ENCODE measurements around the gene HMGB2. TPM values are rescaled to one million over a fixed set of nuclear protein-coding genes. Genes with fewer than 3 reads are reported as not detected.

The HMGB2 gene
- total RNA-seq, 2 experiments from 2014 or later, result 610 to 614 TPM

- CTCF ChIA-PET, result interaction anchor here (1.0 to 2.8 kb wide), 7 partner anchors 13 to 87 kb away, joined by 3 to 12 read pairs (median 5); no protein-coding TSS in a partner anchor
- peaks cover 42% of the 10 kb centered on the region for H3K36me3 Mint-ChIP-seq
Observed at GRCh38 chr4:173333658-173334084, 487 bp downstream of the HMGB2 start.

GRCh38 chr4:173332963-173333657, 1.0 kb downstream of the HMGB2 start:
- intact Hi-C loops (cut with micrococcal nuclease), result no loop called here
- peaks cover 44% of the 10 kb centered on the region for H3K36me3 Mint-ChIP-seq
- H3K27ac Mint-ChIP-seq, result peak overlapping the region; percentile 97
- CTCF ChIA-PET, result interaction anchor here (0.8 to 2.8 kb wide), 7 partner anchors 12 to 87 kb away, joined by 3 to 12 read pairs (median 5); no protein-coding TSS in a partner anchor
- peak; percentile 33 for DNase-seq
- H3K4me1 Mint-ChIP-seq (ENCODE audit: low read depth), result peaks cover 11% of the 10 kb centered on the region
- no peaks in the 10 kb centered on the region for H3K9me3 Mint-ChIP-seq
- POLR2A ChIA-PET, result interaction anchor here (0.6 to 4.6 kb wide), 6 partner anchors 34 to 165 kb away, joined by 3 to 117 read pairs (median 4); partner anchors contain the start of genes GALNT7 and SAP30
- H3K27me3 Mint-ChIP-seq, result peaks cover 4% of the 10 kb centered on the region
- peak overlapping the region; percentile 95 for H3K4me3 Mint-ChIP-seq

More at GRCh38 chr4:173333658-173334084, 487 bp downstream of the HMGB2 start:
- DNase-seq, result peak; percentile 60
- Mint-ChIP-seq H3K27ac (peak overlapping the region; percentile 100), H3K9me3 (no peaks in the 10 kb centered on the region), H3K27me3 (peaks cover 4% of the 10 kb centered on the region), H3K4me1 (ENCODE audit: low read depth) (peaks cover 11% of the 10 kb centered on the region), H3K4me3 (peak overlapping the region; percentile 95)
- intact Hi-C loops (cut with micrococcal nuclease), result loop anchor here (1.0 to 2.0 kb wide), 6 partner anchors 15 to 950 kb away; partner anchors contain the start of genes CEP44, FBXO8, GALNT7 and SAP30
- POLR2A ChIA-PET, result interaction anchor here (0.6 to 4.6 kb wide), 6 partner anchors 34 to 166 kb away, joined by 3 to 117 read pairs (median 8); partner anchors contain the start of genes GALNT7 and SAP30

GRCh38 chr4:173332021-173332487, 2.1 kb downstream of the HMGB2 start:
- Mint-ChIP-seq H3K4me1 (ENCODE audit: low read depth) (peaks cover 11% of the 10 kb centered on the region), H3K27me3 (peaks cover 4% of the 10 kb centered on the region), H3K36me3 (peaks cover 44% of the 10 kb centered on the region), H3K9me3 (no peaks in the 10 kb centered on the region), H3K4me3 (peak overlapping the region; percentile 95), H3K27ac (peak overlapping the region; percentile 76)
- DNase-seq, result no peak
- POLR2A ChIA-PET, result interaction anchor here (0.6 to 4.6 kb wide), 3 partner anchors 38 to 80 kb away, joined by 4 to 117 read pairs (median 8); partner anchors contain the start of gene SAP30
- intact Hi-C loops (cut with micrococcal nuclease), result no loop called here
- CTCF ChIA-PET, result interaction anchor here (0.9 to 2.0 kb wide), 5 partner anchors 13 to 88 kb away, joined by 3 to 10 read pairs (median 5); no protein-coding TSS in a partner anchor

GRCh38 chr4:173330590-173330989, 3.6 kb downstream of the HMGB2 start:
- intact Hi-C loops (cut with micrococcal nuclease), result loop anchor here (1.0 kb wide), 1 partner anchor 9 kb away; no protein-coding TSS in a partner anchor

GRCh38 chr4:173328236-173328901, 5.8 kb downstream of the HMGB2 start:
- peaks cover 37% of the 10 kb centered on the region for H3K36me3 Mint-ChIP-seq
- DNase-seq, result no peak
- POLR2A ChIA-PET, result no interaction called here

More at GRCh38 chr4:173330590-173330989, 3.6 kb downstream of the HMGB2 start:
- Mint-ChIP-seq H3K4me3 (no peak overlapping the region), H3K4me1 (ENCODE audit: low read depth) (peaks cover 9% of the 10 kb centered on the region), H3K36me3 (peaks cover 47% of the 10 kb centered on the region), H3K27ac (no peak overlapping the region), H3K27me3 (peaks cover 3% of the 10 kb centered on the region), H3K9me3 (no peaks in the 10 kb centered on the region)
- POLR2A ChIA-PET, result interaction anchor here (1.5 to 2.3 kb wide), 3 partner anchors 10 to 41 kb away, joined by 3 to 8 read pairs (median 6); no protein-coding TSS in a partner anchor
- CTCF ChIA-PET, result interaction anchor here (1.3 to 1.7 kb wide), 4 partner anchors 9 to 29 kb away, joined by 3 to 10 read pairs (median 6); no protein-coding TSS in a partner anchor
- no peak for DNase-seq

GRCh38 chr4:173325007-173325736, 9.0 kb downstream of the HMGB2 start:
- Mint-ChIP-seq H3K27ac (no peak overlapping the region), H3K4me1 (ENCODE audit: low read depth) (no peaks in the 10 kb centered on the region), H3K36me3 (peaks cover 23% of the 10 kb centered on the region), H3K9me3 (no peaks in the 10 kb centered on the region), H3K4me3 (no peak overlapping the region), H3K27me3 (no peaks in the 10 kb centered on the region)
- ChIA-PET CTCF (interaction anchor here (1.1 kb wide), 1 partner anchor 92 kb away, joined by 3 read pairs; no protein-coding TSS in a partner anchor), POLR2A (no interaction called here)
- no peak for DNase-seq
- intact Hi-C loops (cut with micrococcal nuclease), result no loop called here

More at GRCh38 chr4:173328236-173328901, 5.8 kb downstream of the HMGB2 start:
- H3K27me3 Mint-ChIP-seq, result no peaks in the 10 kb centered on the region
- H3K27ac Mint-ChIP-seq, result no peak overlapping the region
- no peak overlapping the region for H3K4me3 Mint-ChIP-seq
- H3K9me3 Mint-ChIP-seq, result no peaks in the 10 kb centered on the region
- intact Hi-C loops (cut with micrococcal nuclease), result no loop called here
- H3K4me1 Mint-ChIP-seq (ENCODE audit: low read depth), result peaks cover 9% of the 10 kb centered on the region
- CTCF ChIA-PET, result no interaction called here

GRCh38 chr4:173319696-173320095, 14.5 kb downstream of the HMGB2 start:
- Mint-ChIP-seq H3K36me3 (peaks cover 11% of the 10 kb centered on the region), H3K4me3 (no peak overlapping the region), H3K27me3 (no peaks in the 10 kb centered on the region), H3K9me3 (no peaks in the 10 kb centered on the region), H3K27ac (no peak overlapping the region), H3K4me1 (ENCODE audit: low read depth) (peaks cover 12% of the 10 kb centered on the region)
- no peak for DNase-seq
- intact Hi-C loops (cut with micrococcal nuclease), result loop anchor here (1.0 to 5.0 kb wide), 3 partner anchors 51 to 838 kb away; partner anchors contain the start of gene SAP30
- CTCF ChIA-PET, result interaction anchor here (0.7 to 7.4 kb wide), 14 partner anchors 12 to 306 kb away, joined by 3 to 150 read pairs (median 6); partner anchors contain the start of gene SAP30
- POLR2A ChIA-PET, result no interaction called here

GRCh38 chr4:173318648-173319211, 15.4 kb downstream of the HMGB2 start:
- intact Hi-C loops (cut with micrococcal nuclease), result loop anchor here (1.0 to 5.0 kb wide), 7 partner anchors 16 to 839 kb away; partner anchors contain the start of genes HMGB2 and SAP30
- H3K27ac Mint-ChIP-seq, result no peak overlapping the region
- CTCF ChIA-PET, result interaction anchor here (0.7 to 7.4 kb wide), 21 partner anchors 8 to 848 kb away, joined by 3 to 150 read pairs (median 4); partner anchors contain the start of gene SAP30

GRCh38 chr4:173318240-173318639, 15.9 kb downstream of the HMGB2 start:
- Mint-ChIP-seq H3K36me3 (peaks cover 11% of the 10 kb centered on the region), H3K9me3 (no peaks in the 10 kb centered on the region), H3K27me3 (no peaks in the 10 kb centered on the region), H3K4me1 (ENCODE audit: low read depth) (peaks cover 12% of the 10 kb centered on the region), H3K4me3 (no peak overlapping the region), H3K27ac (no peak overlapping the region)
- DNase-seq, result no peak
- intact Hi-C loops (cut with micrococcal nuclease), result loop anchor here (1.0 to 5.0 kb wide), 6 partner anchors 16 to 839 kb away; partner anchors contain the start of gene HMGB2
- ChIA-PET POLR2A (interaction anchor here (0.8 kb wide), 1 partner anchor 17 kb away, joined by 3 read pairs; the partner anchor contains the start of gene HMGB2), CTCF (interaction anchor here (0.7 to 7.4 kb wide), 10 partner anchors 13 to 305 kb away, joined by 3 to 150 read pairs (median 8); partner anchors contain the start of gene SAP30)

More at GRCh38 chr4:173318648-173319211, 15.4 kb downstream of the HMGB2 start:
- H3K27me3 Mint-ChIP-seq, result no peaks in the 10 kb centered on the region
- no peak overlapping the region for H3K4me3 Mint-ChIP-seq
- DNase-seq, result no peak
- POLR2A ChIA-PET, result interaction anchor here (0.8 kb wide), 1 partner anchor 16 kb away, joined by 3 read pairs; the partner anchor contains the start of gene HMGB2
- peaks cover 12% of the 10 kb centered on the region for H3K4me1 Mint-ChIP-seq (ENCODE audit: low read depth)
- peaks cover 11% of the 10 kb centered on the region for H3K36me3 Mint-ChIP-seq
- H3K9me3 Mint-ChIP-seq, result no peaks in the 10 kb centered on the region

- ChIA-PET POLR2A (no interaction called here), CTCF (interaction anchor here (7.4 kb wide), 1 partner anchor 99 kb away, joined by 150 read pairs; no protein-coding TSS in a partner anchor)
- H3K4me3 Mint-ChIP-seq, result no peak overlapping the region
- DNase-seq, result no peak
- no peak overlapping the region for H3K27ac Mint-ChIP-seq
- no peaks in the 10 kb centered on the region for H3K27me3 Mint-ChIP-seq
- peaks cover 11% of the 10 kb centered on the region for H3K36me3 Mint-ChIP-seq
- H3K9me3 Mint-ChIP-seq, result no peaks in the 10 kb centered on the region
- intact Hi-C loops (cut with micrococcal nuclease), result loop anchor here (5.0 kb wide), 2 partner anchors 300 to 840 kb away; no protein-coding TSS in a partner anchor
- peaks cover 12% of the 10 kb centered on the region for H3K4me1 Mint-ChIP-seq (ENCODE audit: low read depth)
Observed at GRCh38 chr4:173317004-173317403, 17.2 kb downstream of the HMGB2 start.

Data from activated CD4-positive, alpha-beta memory T cell treated with anti-CD3 and anti-CD28 coated beads for 36 hours (primary cell).